Fibroblast of skin of scalp (primary cell): ENCODE measurements around the gene TAPBPL.
A peak's percentile ranks its signal among the peaks of the same experiment; 100 is the strongest.

Source experiments
- DNase-seq: peaks from one replicate; pipeline ENCODE4 v3.0.0-alpha.2; 2013

Gene TAPBPL

DNA sequence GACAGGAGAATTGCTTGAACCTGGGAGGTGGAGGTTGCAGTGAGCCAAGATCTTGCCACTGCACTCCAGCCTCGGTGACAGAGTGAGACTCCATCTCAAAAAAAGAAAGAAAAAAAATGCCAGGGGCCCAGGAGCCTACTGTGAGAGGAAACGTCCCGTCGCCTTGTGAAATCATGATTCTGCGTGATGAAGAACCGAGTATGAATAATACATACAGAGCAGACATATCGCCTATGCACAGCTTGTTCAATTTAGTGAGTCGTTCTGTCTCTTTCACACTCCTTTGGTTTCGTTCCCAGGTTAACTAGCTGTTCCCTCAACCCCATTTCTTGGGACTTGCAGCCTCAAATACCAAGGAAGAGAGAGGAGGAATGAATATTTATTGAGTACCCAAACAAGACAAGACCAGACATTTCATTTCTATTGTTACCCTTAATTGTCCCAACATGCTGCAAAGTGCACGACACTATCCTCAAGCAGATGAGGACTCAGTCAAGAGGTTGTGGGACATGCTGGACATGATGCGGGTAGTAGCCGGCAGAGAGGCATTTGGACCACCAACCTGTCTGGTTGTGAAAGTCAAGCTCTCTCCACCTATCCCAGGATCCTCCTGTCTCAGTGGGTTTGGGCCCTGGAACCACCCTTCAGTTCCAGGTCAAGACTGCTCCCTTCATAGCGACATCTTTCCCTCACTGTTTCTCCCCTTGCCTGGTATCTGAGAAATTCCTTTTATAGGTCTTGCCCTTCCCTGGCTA is 15.7 kb upstream of the TAPBPL start:
- DNase-seq = no peak

DNA sequence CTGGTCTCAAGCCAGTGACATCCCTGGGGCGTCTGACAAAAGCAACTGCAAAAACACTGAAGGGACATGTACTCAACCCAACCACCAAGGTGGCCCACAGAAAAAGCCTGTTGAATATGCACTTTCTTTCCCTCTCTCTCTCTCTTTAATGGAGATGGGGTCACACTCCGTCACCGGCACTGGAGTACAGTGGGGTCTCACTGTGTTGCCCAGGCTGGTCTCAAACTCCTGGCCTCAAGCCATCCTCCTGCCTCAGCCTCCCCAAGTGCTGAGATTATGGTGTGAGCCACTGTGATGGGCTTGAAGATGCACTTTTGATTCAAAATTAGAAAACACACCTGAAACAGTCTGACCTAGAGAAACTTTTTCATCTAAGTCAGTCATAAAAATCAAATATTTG is 14.3 kb upstream of the TAPBPL start:
- DNase-seq = no peak

DNA sequence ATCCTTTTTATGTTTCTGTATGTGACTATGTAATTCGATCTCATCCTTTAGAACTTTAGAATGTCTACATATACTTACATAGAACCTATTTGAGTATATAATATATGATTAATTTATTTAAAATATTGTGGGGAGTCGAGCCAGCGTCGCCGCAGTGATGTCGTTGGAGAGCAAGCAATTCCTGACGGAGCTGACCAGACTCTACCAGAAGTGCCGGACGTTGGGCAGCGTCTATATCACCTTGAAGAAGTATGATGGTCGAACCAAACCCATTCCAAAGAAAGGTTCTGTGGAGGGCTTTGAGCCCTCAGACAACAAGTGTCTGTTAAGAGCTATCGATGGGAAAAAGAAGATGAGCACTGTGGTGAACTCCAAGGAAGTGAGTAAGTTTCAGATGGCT is 13.5 kb upstream of the TAPBPL start:
- no peak for DNase-seq

DNA sequence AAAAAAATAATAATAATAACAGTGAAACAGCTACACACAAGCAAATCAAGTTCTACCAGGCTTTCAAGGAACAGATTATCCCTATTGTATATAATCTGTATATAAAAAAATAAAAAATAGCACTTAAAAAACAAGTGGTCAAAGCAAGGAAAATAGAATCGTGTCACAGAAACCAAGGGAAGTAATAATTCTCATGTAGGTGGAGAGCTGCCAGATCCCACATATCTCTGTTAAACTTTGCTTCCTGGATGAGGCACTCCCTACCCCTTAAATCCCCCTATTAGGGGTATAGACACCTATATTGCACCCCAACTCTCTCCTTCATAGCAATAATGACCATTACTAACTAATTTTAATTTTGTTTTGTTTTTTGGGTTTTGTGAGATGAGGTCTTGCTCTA is 11.5 kb upstream of the TAPBPL start:
- no peak for DNase-seq

DNA sequence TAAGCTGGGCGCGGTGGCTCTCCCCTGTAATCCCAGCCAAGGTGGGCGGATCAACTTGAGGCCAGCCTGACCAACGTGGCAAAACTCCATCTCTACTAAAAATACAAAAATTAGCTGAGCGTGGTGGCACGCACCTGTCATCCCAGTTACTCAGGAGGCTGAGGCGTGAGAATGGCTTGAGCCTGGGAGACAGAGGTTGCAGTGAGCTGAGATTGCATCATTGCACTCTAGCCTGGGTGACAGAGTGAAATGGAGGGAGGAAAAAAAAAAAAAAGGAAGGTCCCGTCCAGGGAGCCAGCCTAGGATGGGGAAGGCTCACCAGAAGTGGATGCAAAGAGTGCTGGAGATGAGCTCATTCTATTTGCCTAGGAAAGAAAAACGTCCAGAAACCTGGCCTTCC is 9.0 kb upstream of the TAPBPL start:
- DNase-seq = no peak

DNA sequence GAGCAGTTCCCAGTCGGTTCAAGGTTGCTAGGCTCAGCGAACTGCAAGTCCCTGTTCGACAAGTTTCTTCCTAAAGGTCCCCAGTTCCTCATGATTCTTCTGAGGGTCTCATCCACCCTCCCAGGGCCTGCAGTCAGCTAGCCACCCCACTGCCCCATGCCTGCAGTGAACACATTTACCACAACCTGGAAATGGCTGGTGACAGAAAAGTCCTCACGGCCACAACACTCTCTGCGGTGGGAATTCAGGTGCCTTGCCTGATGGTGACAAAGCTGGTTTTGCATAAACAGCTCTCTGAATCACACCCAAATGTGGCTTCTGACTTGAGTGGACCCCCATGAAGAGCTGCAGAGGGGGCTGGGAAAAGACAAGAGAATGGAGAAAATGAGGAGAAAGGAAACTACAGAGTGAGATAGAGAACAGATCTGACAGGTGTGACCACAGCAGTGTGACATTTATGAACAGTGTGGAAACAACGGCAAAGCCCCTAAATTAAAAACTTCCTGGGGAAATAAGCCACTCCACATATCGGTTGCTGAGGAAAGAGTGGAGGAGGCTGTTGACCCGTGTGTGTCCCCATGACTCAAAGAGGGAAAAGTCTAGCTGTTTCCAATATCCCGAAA is 8.4 kb upstream of the TAPBPL start:
- DNase-seq = no peak

DNA sequence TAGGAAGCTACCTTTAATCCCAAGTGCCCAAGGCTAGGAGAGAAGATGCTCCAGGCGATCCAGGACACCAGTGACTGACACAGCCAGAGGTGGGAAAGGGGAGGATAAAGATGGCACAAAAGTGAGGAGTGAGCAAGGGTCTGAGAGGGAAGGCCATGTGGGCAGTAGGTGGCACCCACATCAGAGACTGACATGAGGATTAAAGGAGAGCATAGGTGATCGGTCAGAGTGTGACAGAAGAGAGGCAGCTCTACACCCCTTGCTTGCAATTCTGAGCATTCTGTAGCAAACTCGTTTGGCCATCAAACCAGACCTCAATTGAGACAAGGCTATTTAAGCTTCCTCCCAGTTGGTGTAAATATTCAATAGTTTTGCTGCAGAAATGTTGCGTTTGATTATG is 7.8 kb upstream of the TAPBPL start:
- DNase-seq = no peak

DNA sequence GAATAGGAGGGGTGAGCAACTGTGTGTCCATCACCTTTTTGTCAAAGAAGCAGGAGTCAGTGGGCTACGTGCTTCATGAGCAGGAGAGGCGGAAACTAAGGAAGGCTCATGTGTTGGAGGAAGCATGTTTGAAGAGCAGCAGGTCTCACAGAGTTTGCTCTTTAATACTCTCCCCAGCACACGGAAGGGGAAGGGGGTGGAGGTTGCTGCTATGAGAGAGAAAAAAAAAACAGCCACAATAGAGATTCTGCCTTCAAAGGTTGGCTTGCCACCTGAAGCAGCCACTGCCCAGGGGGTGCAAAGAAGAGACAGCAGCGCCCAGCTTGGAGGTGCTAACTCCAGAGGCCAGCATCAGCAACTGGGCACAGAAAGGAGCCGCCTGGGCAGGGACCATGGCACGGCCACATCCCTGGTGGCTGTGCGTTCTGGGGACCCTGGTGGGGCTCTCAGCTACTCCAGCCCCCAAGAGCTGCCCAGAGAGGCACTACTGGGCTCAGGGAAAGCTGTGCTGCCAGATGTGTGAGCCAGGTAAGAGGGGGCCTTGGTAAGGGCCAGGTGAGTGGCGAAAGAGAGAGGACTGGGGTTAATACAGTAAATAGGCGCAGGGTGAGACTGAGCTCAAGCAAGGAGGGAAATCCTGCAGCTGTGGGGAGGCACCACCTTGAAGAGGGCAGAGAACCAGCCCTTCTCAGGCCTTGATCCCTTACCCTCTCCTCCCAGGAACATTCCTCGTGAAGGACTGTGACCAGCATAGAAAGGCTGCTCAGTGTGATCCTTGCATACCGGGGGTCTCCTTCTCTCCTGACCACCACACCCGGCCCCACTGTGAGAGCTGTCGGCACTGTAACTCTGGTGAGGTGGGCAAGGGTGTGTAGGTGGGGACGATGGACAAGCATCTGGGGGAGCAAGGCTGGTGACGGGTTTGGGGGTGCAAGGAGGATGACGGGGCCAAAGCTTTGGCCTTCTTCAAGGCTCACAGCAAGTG is 6.8 kb upstream of the TAPBPL start, which contains the start of gene CD27:
Gene CD27 (plus strand): TSS at position 252 of the 985 bp plus-strand sequence. CDS start 141 bp downstream, at position 393.
- no peak for DNase-seq

DNA sequence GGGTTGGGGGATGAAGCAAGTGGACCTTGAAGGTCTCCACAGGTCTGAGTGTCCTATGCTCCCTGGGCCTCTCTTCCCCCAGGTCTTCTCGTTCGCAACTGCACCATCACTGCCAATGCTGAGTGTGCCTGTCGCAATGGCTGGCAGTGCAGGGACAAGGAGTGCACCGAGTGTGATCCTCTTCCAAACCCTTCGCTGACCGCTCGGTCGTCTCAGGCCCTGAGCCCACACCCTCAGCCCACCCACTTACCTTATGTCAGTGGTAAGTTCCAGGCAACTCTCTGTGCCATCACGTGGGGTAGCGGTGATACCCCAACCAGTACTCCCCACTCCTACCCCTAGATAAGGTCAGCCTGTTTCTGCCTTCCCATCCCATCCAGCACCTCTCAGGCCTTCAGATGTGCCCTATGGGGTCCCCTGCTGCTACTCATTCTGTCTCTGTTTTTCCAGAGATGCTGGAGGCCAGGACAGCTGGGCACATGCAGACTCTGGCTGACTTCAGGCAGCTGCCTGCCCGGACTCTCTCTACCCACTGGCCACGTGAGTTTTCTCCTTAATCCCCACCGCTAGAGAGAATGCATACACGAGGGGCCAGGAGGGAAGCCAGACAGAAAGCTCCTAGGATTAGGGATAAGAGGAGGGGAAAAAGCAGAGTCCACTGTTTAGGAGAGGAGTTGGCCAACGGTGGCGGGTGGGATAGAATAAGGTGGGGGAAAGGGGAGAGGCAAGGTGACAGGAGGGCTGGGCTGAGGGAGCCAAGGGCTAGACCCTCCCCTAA is 1.6 kb upstream of the TAPBPL start:
- DNase-seq = no peak

DNA sequence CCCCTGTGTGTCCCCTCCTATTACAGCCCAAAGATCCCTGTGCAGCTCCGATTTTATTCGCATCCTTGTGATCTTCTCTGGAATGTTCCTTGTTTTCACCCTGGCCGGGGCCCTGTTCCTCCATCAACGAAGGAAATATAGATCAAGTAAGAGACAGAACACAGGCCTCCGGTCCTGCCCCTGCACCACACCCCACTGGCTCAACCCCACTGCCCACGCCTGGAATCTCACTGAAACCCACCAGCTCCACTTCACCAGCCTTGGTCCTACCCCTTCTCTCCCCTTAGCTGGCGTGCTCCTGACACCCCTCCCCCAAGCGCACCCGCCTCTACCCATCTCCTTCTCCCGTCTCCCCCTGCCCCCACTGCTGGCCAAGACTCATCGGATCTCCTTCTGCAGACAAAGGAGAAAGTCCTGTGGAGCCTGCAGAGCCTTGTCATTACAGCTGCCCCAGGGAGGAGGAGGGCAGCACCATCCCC is 934 bp upstream of the TAPBPL start:
- no peak for DNase-seq

DNA sequence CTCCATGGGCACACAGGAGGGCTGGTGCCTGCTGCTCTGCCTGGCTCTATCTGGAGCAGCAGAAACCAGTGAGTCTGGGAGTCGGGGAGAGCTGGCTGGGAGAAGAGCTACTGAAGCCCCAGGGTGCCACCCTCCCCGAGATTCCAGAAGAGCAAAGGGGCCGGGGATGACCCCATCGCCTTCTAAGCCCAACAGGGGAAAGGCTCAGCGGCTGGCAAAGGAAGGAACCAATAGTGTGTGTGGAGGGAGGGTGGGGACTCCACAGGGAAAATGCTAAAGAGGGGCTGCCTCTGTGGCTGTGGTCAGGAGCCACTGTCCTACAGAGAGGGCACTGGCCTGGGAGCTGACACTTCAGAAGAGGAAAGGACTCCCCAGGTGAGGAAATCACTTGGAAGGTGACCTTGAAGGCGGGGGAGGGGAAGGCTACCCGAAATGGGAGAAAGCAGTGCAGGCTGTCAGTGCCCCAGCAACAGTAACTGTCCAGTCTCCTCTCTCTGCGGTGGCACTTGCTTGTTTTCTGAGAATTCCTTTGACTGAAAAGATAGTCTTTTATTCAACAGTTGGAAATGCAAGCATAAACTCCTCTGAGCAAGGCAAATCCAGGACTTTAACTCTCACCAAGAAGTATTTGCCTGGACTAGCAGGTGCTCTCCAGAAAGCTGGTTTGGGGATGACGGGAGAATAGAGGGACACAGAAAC is 552 bp downstream of the TAPBPL start:
- peak; percentile 9 for DNase-seq

DNA sequence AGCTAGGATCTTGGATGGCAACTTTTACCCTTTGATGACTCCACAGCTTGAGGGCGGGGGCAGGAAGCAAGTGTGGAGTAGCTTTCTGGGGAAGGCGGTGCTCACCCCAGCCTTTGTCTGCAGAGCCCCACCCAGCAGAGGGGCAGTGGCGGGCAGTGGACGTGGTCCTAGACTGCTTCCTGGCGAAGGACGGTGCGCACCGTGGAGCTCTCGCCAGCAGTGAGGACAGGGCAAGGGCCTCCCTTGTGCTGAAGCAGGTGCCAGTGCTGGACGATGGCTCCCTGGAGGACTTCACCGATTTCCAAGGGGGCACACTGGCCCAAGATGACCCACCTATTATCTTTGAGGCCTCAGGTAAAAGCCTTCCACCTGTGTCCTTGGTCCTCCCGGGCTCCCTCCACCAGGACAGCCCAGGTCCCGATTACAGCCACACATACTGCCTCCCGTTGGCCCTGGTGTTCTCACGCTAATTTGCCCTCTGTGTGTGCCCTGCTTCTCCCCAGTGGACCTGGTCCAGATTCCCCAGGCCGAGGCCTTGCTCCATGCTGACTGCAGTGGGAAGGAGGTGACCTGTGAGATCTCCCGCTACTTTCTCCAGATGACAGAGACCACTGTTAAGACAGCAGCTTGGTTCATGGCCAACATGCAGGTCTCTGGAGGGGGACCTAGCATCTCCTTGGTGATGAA is 1.2 kb downstream of the TAPBPL start:
- no peak for DNase-seq

DNA sequence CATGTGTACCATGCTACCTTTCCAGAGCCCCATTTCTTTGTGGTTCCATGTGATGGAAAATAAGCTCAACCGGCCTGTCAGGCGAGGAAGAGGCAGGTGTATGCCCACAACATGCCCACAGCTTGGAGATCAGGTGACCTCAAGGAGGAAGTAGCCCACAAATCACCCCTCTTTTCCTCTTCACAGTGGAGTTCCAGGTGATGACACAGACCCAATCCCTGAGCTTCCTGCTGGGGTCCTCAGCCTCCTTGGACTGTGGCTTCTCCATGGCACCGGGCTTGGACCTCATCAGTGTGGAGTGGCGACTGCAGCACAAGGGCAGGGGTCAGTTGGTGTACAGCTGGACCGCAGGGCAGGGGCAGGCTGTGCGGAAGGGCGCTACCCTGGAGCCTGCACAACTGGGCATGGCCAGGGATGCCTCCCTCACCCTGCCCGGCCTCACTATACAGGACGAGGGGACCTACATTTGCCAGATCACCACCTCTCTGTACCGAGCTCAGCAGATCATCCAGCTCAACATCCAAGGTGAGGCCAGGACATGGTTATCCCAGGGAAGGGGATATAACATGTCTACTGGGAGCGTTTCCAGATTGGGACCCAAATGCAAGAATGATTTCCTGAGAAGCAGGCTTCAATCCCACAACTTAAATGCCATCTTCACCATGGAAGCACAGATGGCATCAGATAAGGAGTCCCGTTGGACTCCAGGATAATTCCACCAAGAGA is 5.5 kb downstream of the TAPBPL start:
- no peak for DNase-seq

DNA sequence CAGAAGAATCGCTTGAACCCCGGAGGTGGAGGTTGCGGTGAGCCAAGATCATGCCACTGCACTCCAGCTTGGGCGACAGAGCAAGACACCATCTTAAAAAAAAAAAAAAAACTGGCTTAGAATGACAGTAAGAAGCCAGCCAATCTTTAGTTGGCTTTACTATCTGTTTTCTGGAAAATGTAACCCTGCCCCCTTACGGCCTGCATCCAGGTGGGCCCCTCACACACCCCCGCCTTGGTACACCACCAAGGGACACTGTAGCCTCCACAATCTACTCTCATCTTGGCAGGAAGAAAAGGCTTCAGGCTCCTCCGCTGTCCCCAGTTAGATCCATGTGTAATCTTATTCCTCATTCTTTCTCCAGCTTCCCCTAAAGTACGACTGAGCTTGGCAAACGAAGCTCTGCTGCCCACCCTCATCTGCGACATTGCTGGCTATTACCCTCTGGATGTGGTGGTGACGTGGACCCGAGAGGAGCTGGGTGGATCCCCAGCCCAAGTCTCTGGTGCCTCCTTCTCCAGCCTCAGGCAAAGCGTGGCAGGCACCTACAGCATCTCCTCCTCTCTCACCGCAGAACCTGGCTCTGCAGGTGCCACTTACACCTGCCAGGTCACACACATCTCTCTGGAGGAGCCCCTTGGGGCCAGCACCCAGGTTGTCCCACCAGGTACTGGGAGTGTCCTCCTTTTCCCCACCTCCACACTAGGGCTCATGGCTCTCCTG is 6.6 kb downstream of the TAPBPL start:
- DNase-seq = no peak

DNA sequence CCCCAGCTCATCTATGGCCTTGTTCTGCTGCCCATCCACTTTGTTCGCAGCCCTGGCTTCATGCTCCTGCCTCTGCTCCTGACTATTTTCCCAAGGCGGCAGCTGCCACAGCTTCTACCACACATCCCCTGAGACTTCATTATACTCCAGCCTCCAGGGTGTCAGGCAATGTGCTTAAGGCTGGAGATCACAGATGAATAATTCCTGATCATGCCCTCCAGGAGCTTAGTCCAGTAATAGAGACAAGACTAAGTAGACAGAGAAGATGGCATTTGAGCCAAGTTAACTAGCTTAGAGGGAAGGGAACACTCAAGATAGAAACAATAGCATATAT is 7.1 kb downstream of the TAPBPL start:
- no peak for DNase-seq

DNA sequence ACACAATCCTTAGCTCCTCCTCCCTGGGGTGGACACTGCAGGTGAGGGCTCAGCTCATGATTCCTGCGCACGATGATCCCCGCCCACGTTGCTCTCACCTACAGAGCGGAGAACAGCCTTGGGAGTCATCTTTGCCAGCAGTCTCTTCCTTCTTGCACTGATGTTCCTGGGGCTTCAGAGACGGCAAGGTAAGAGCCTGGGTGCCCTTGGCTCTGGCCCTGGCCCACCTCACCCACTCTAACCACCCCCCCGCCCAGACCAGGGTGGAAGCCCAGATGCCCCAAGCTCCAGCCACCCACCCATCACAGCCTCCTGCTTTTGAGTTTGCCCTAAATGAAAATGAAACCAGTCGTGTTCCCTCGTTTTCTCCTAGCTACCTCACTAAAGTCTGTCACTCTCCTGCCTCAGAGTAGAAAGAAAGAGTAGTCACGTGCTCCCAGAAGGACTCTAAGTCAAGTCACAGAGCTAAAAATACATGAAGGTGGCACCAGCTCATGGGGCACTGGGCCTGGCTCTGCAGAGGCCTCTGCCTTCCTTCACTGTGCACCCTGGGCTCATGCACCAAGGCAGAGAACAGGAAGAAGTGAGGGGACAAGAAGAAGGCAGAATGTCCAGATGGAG is 9.0 kb downstream of the TAPBPL start:
- no peak for DNase-seq

DNA sequence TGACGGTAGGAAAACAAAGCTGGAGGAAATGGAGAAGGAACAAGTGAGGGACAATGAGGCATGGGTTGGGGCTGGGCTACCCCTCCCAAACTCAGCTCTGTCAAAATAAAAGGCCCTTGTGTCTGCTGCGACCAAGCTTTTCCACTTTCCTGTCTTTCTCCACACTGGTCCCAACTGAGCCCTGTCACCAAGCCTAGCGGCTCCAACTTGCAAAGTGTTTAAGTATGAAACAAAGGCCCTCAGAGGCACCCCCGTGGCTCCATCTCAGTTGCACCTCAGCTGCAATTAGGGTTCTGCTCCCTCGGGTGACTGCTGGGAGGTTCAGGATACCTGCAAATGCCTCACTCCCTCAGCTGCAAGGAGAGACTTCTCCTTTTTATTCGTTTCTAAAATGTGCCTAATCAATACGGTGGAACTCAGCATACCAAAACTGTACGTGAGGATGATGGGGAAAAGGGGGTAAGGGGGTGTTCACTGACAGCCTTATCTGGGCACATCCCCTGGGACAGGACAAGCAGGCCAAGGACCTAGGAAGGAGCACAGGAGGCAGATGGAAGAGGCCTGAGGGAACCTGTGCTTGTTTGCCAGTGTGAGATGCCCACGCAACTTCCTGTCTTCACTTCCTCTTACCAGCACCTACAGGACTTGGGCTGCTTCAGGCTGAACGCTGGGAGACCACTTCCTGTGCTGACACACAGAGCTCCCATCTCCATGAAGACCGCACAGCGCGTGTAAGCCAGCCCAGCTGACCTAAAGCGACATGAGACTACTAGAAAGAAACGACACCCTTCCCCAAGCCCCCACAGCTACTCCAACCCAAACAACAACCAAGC is 9.8 kb downstream of the TAPBPL start:
- no peak for DNase-seq
